ENCODE measurements around the gene SPAAR. TPM values are rescaled to one million over a fixed set of nuclear protein-coding genes. Genes with fewer than 3 reads are reported as not detected.

Gene SPAAR
- total and polyA plus RNA-seq, 9 of the 15 experiments (the other 6 are each of a cell fraction or from before 2014, with no cell fraction given): not detected

- no peak for TF ChIP-seq ZNF785 (CRISPR knock-in tag; IDR thresholded peaks at IDR 0.05)
Measured at GRCh38 chr9:35919212-35920008, 10.1 kb downstream of the SPAAR start (continued).

- Histone ChIP-seq H3K9ac (ENCODE audit: insufficient read depth in 1 of 2, low read depth in 2 of 2, low read length in 2 of 2) (peak overlapping the region in 1 of 2 experiments; percentile 17; a peak in 1 of 4 replicates), H2AFZ (ENCODE audit: low read depth, low read length) (peak overlapping the region; percentile 83), H3K27ac (ENCODE audit: extremely low read depth, low read depth, low read length) (peak overlapping the region; percentile 67; the same call in 2 of the 3 replicates), H3K9me1 (ENCODE audit: control insufficient read depth, insufficient read depth, low read length) (no peaks in the 10 kb centered on the region), H3K4me2 (ENCODE audit: insufficient read depth, low read length) (no peak overlapping the region), H3K4me1 (replicated peaks in 1 of 2; ENCODE audit: control insufficient read depth in 2 of 2, insufficient read depth in 2 of 2, low read length in 2 of 2) (peaks cover 34 to 71% of the 10 kb centered on the region in 2 experiments), H3K79me2 (ENCODE audit: control insufficient read depth, insufficient read depth, low read length) (no peaks in the 10 kb centered on the region), H3K36me3 (ENCODE audit: control insufficient read depth, insufficient read depth, low read length) (no peaks in the 10 kb centered on the region), H3K27me3 (ENCODE audit: control insufficient read depth in 2 of 2, insufficient read depth in 2 of 2, low read length in 2 of 2) (no peaks in the 10 kb centered on the region), H3K9me3 (replicated peaks; ENCODE audit: control insufficient read depth, insufficient read depth, low read depth, low read length) (no peaks in the 10 kb centered on the region), H4K20me1 (replicated peaks; ENCODE audit: control insufficient read depth, insufficient read depth, low read length) (no peaks in the 10 kb centered on the region), H3K4me3 (no peak overlapping the region)
- 80% methylated on average over 4 of the region's 4 CpGs for WGBS (ENCODE audit: insufficient coverage, low coverage, missing lambda C conversion rate)
- ATAC-seq (no peak), DNase-seq (ENCODE audit: extremely low read depth in 1 of 4, low spot score in 3 of 4) (no peak), FAIRE-seq (peak; percentile 52)
- POLR2A ChIA-PET: no interaction called here
- CTCF ChIA-PET (ENCODE audit: low intra/inter-chr PET ratio): no interaction called here
- no TSS peak for BruUV-seq (replicated peaks)
- TF ChIP-seq ZNF695 (CRISPR knock-in tag; IDR thresholded peaks at IDR 0.05) (no peak), ZNF592 (IDR thresholded peaks at IDR 0.05) (peak; percentile 53), ZNF518B (CRISPR knock-in tag; IDR thresholded peaks at IDR 0.05) (no peak), SPI1 (IDR thresholded peaks at IDR 0.05; ENCODE audit: borderline replicate concordance, low read depth, low read length) (0 out of 2 replicates have a peak, but pooled peaks have one; percentile 28), NR2C2 (CRISPR knock-in tag; IDR thresholded peaks at IDR 0.05) (peak; percentile 53; the same call in 1 of the 2 replicates), NR2C2 (tag; IDR thresholded peaks at IDR 0.05) (peak; percentile 59; the same call in 1 of the 2 replicates), NR2C1 (IDR thresholded peaks at IDR 0.05) (peak; percentile 74), NR2C1 (tag; IDR thresholded peaks at IDR 0.05) (peak; percentile 48; the same call in 1 of the 2 replicates)
- intact Hi-C loops (cut with micrococcal nuclease) (no loop called here), in situ Hi-C loops (cut with MboI) (no loop called here)
Measured at GRCh38 chr9:35920051-35920620, 10.8 kb downstream of the SPAAR start.

All from K562 (cell line).